Measurements from ENCODE around the gene SERPINA4. TPM values are rescaled to one million over a fixed set of nuclear protein-coding genes. Genes with fewer than 3 reads are reported as not detected.

SERPINA4 gene
- total and polyA plus RNA-seq, 2 of the 13 experiments (the other 11 are each of a cell fraction or from before 2014, with no cell fraction given), result 39.1 to 57.8 TPM

GRCh38 chr14:94548131-94548998 is 12.9 kb upstream of the SERPINA4 start (continued):
- TF ChIP-seq KDM1A (CRISPR knock-in tag; IDR thresholded peaks at IDR 0.05) (0 out of 2 replicates have a peak, but pooled peaks have one; percentile 53), ZKSCAN5 (CRISPR knock-in tag; IDR thresholded peaks at IDR 0.05) (no peak), CSRNP2 (CRISPR knock-in tag; conservative IDR thresholded peaks at IDR 0.05; ENCODE audit: low read depth) (no peak), SP5 (CRISPR knock-in tag; IDR thresholded peaks at IDR 0.05; ENCODE audit: borderline replicate concordance, low read depth) (no peak)

GRCh38 chr14:94548999-94549985 is 11.9 kb upstream of the SERPINA4 start:
- POLR2A ChIA-PET, result interaction anchor here (0.6 to 3.0 kb wide), 21 partner anchors 9 to 126 kb away, joined by 3 to 23 read pairs (median 4); partner anchors contain the start of genes SERPINA3, SERPINA4 and SERPINA5
- Histone ChIP-seq H3K9ac (ENCODE audit: insufficient read depth, low read depth, low read length) (peak overlapping the region; percentile 19; the same call in 1 of the 2 replicates), H3K27ac (ENCODE audit: extremely low read length, insufficient read depth, low read length) (no peak overlapping the region), H3K36me3 (replicated peaks in 1 of 2; ENCODE audit: control insufficient read depth in 1 of 2, insufficient read depth in 2 of 2, low read length in 2 of 2) (no peaks in the 10 kb centered on the region), H3K4me1 (ENCODE audit: insufficient read depth, low read length) (peaks cover 73% of the 10 kb centered on the region), H2AFZ (ENCODE audit: low read length) (no peak overlapping the region), H3K79me2 (ENCODE audit: insufficient read depth, low read length) (no peaks in the 10 kb centered on the region), H4K20me1 (ENCODE audit: insufficient read depth, low read length) (no peaks in the 10 kb centered on the region), H3K4me3 (replicated peaks in 1 of 3; ENCODE audit: insufficient read depth in 1 of 3, low read depth in 2 of 3, low read length in 3 of 3) (peak overlapping the region; percentile 20 to 58 (median 20); a peak in 4 of 6 replicates), H3K9me3 (ENCODE audit: low read length) (peaks cover 12% of the 10 kb centered on the region), H3K27me3 (ENCODE audit: control insufficient read depth in 1 of 2, insufficient read depth in 2 of 2, low read length in 2 of 2) (no peaks in the 10 kb centered on the region), H3K4me2 (ENCODE audit: low read depth, low read length) (peak overlapping the region; percentile 76)
- intact Hi-C loops (cut with micrococcal nuclease; ENCODE audit: unreplicated experiment) (loop anchor here (1.0 to 2.0 kb wide), 3 partner anchors 50 to 126 kb away; no protein-coding TSS in a partner anchor), in situ Hi-C loops (cut with HindIII; ENCODE audit: extremely low pct_ligation_motif_present, low pct_unique_long_range_greater_than_20kb) (loop anchor here (5.0 to 10.0 kb wide), 2 partner anchors 122 to 136 kb away; no protein-coding TSS in a partner anchor)
- CTCF ChIA-PET (ENCODE audit: low intra/inter-chr PET ratio, low total read pairs), result interaction anchor here (0.7 to 3.1 kb wide), 7 partner anchors 13 to 132 kb away, joined by 3 to 14 read pairs (median 5); no protein-coding TSS in a partner anchor
- DNase-seq (ENCODE audit: low spot score) (peak; percentile 56), ATAC-seq (peak; percentile 88), FAIRE-seq (no peak)
- 20% methylated on average over 19 of the region's 24 CpGs for WGBS (ENCODE audit: low lambda C conversion rate)
- no TSS peak for BruUV-seq (replicated peaks)
- TF ChIP-seq NFE2L1 (CRISPR knock-in tag; IDR thresholded peaks at IDR 0.05; ENCODE audit: borderline replicate concordance), result no peak
- no peak for TF ChIP-seq ZNF891 (CRISPR knock-in tag; IDR thresholded peaks at IDR 0.05)
- TF ChIP-seq PLRG1 (conservative IDR thresholded peaks at IDR 0.05), result no peak
- TF ChIP-seq DNMT1 (CRISPR knock-in tag; IDR thresholded peaks at IDR 0.05), result no peak
- no peak for TF ChIP-seq ZSCAN30 (CRISPR knock-in tag; IDR thresholded peaks at IDR 0.05)
- 0 out of 2 replicates have a peak, but pooled peaks have one; percentile 35 for TF ChIP-seq ZC3H13 (CRISPR knock-in tag; IDR thresholded peaks at IDR 0.05)
- peak; percentile 43; the same call in 1 of the 2 replicates for TF ChIP-seq SSRP1 (CRISPR knock-in tag; IDR thresholded peaks at IDR 0.05)
- no peak for TF ChIP-seq ZNF770 (CRISPR knock-in tag; IDR thresholded peaks at IDR 0.05)
- no peak for TF ChIP-seq ZNF253 (CRISPR knock-in tag; IDR thresholded peaks at IDR 0.05; ENCODE audit: borderline replicate concordance)

All from HepG2 (cell line).